HG03354 (cell line): Measurements from ENCODE around the gene CYP2U1.

Source experiments
- ATAC-seq: cut with Tn5 transposase; IDR thresholded peaks from one replicate; pipeline ENCODE4 v1.9.1; 2021; ENCODE audit warnings: mild to moderate bottlenecking; ENCODE audit not compliant: unreplicated experiment, poor library complexity, severe bottlenecking

The CYP2U1 gene

GRCh38 chr4:107977966-107978705 lies 46.8 kb downstream of the CYP2U1 start:
- ATAC-seq = no peak

GRCh38 chr4:107978716-107979451 lies 47.5 kb downstream of the CYP2U1 start:
- no peak for ATAC-seq

- no peak for ATAC-seq
These were observed 56.8 kb downstream of the CYP2U1 start for GRCh38 chr4:107987916-107988762.

GRCh38 chr4:107988763-107989035 lies 57.4 kb downstream of the CYP2U1 start:
- ATAC-seq = no peak

- ATAC-seq = no peak
These were observed 57.8 kb downstream of the CYP2U1 start for GRCh38 chr4:107989162-107989536.

GRCh38 chr4:107989537-107990386 lies 58.4 kb downstream of the CYP2U1 start, which contains the start of gene HADH:
HADH (plus strand) TSS chr4:107989889; CDS start chr4:107989933, 44 bp downstream.
- peak; percentile 97 for ATAC-seq

- ATAC-seq = no peak
These were observed 60.7 kb downstream of the CYP2U1 start for GRCh38 chr4:107991945-107992630.

GRCh38 chr4:107993969-107994368 lies 62.6 kb downstream of the CYP2U1 start:
- peak; percentile 29 for ATAC-seq

GRCh38 chr4:107994894-107995293 lies 63.5 kb downstream of the CYP2U1 start:
- no peak for ATAC-seq

- no peak for ATAC-seq
These were observed 65.8 kb downstream of the CYP2U1 start for GRCh38 chr4:107996949-107997788.

GRCh38 chr4:107997794-107998193 lies 66.4 kb downstream of the CYP2U1 start:
- ATAC-seq = no peak

GRCh38 chr4:107999932-108000539 lies 68.7 kb downstream of the CYP2U1 start:
- no peak for ATAC-seq

- no peak for ATAC-seq
These were observed 70.3 kb downstream of the CYP2U1 start for GRCh38 chr4:108001540-108002135.
